Astrocyte of the hippocampus (primary cell): ENCODE measurements around the gene SCRN1.

Source experiments
- DNase-seq: peaks from one replicate; pipeline ENCODE4 v3.0.0; 2011; ENCODE audit warnings: low read depth, low spot score

Gene SCRN1, protein sequence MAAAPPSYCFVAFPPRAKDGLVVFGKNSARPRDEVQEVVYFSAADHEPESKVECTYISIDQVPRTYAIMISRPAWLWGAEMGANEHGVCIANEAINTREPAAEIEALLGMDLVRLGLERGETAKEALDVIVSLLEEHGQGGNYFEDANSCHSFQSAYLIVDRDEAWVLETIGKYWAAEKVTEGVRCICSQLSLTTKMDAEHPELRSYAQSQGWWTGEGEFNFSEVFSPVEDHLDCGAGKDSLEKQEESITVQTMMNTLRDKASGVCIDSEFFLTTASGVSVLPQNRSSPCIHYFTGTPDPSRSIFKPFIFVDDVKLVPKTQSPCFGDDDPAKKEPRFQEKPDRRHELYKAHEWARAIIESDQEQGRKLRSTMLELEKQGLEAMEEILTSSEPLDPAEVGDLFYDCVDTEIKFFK

DNA sequence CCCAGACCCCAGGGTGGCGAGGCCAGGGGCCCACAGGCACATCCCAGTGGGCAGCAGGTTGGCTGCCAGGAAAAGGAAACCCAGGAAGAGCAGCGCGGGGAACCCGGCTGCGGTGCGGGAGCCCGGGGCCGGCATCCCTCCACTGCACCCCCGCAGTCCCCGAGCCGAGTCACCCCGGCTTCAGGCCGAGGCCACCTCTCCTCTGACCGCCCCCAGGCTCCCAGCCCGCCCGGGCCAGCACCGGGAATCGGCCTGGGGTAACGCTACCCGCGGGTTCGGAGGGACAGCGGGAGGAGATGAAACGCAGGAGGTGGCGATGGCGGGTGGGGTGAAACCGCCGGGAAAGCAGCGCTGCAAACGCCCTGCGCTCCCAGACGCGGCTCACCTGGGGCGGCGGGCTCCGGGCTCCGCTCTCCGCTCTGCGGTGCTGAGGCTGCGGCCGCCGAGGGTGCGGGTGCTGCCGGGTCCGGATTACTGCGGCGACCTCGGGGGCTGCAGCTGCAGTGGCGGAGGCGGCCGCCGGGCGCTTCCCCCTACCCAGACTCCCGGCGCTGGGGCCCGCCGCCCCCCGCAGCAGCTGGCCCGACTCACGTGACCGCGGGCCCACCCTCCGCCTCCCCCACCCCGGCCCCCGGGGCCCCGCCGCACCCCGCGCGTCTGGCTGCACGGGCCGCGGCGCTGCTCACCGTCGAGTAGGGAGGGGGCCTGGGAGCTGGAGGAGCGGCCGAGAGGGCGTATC lies at the start of gene SCRN1:
Gene SCRN1, minus strand, starts transcription at position 545 of the 739 bp plus-strand sequence. CDS start 20,734 bp downstream, outside the sequence.
- DNase-seq = peak; percentile 72

DNA sequence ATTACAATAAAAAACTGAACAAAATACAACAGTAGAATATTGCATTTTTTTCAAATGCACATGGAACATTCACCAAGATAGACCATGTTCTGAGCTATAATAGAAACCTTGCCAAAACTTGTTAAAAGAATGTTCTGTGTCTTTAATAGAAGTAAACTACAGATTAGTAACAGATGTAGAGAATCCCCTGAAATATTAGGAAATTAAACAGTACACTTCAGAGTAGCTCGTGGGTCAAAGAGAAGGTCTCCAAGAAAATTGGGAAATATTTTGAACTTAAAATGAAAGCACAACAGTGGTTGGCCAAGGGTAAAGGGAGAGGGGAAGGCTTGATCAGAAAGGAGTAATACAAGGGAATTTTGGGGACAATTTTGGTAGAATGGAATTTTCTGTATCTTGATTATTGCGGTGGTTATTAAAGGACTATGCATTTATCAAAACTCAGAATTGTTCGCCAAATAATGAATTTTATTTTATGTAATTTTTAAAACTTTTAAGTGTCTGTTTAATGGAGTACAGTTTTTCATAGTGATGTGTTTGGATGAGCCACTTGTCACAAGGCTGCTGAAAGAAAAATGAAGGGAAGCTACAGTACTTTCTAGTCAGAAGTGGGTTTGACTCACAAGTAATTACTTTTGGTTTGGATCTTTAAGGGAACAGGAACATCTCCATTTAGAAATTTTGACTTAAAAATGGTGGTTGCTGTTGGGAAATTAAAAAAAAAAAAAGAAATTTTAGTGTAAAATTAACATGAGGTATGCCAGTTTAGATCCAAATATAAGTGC lies 48.8 kb upstream of the SCRN1 start:
- no peak for DNase-seq

DNA sequence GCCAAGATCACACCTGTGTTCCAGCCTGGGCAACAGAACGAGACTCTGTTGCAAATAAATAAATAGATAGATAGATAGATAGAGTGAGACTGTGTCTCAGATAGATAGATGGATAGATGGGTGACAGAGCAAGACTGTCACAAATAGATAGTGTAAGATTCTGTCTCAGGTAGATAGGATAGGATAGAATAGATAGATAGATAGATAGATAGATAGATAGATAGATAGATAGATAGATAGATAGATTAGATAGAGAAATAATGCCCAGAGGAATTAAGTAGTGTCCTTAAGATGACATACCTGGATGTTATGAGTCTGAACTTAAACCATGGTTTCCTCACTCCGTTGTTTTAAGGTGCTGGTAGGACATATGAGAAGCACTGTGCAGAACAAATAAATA lies 46.6 kb upstream of the SCRN1 start:
- DNase-seq = no peak

DNA sequence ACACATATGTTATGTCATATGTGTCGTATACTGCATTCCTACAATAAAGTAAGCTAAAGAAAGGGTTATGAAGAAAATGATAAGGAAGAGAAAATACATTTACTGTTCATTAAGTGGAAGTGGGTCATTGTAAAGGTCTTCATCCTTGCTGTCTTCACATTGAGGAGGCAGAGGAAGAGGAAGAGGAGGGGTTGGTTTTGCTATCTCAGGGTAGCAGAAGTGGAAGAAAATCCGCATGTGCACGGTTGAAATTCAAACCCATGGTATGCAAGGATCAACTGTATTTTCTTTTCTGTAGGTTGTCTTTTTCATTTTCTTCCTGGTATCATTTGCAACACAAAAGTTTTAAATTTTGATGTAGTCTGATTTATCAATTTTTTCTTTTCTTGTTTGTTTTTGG lies 44.9 kb upstream of the SCRN1 start:
- no peak for DNase-seq

DNA sequence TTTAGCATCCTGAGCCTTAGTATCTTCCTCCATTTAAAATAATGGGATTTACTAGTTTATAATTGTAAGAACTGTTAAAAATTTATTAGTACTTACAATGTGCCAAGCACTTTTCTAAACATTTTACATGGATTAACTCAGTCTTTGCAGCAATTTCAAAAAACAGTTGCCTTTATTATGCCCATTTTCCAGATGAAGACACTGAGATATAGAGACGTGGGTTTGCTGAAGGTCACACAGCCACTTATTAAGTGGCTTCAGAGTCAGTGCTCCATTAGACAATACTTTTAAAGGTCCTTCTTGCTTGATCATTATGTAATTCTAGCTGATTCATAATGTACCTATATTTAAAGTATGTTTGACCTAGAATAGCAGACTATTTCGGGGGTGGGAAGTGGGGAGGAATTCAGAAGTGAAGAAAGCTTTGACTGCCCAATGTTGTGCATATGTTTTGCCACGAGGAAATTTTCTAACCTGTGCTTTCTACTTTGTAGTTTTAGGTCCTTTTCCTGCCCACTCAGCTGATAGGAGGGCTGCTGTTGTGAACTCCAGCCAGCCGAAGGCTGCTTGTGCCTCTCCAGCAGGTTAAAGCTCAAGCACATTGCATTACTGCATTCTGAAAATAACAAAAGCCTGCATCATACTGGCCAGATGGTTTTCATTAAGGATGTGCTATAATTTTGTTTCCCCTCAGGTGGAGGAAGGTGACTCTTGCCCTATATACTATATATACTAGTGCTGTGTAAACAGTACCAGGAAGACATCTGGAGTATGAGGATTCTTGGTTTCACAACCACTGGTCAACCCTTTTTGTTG lies 42.9 kb upstream of the SCRN1 start:
- DNase-seq = no peak

DNA sequence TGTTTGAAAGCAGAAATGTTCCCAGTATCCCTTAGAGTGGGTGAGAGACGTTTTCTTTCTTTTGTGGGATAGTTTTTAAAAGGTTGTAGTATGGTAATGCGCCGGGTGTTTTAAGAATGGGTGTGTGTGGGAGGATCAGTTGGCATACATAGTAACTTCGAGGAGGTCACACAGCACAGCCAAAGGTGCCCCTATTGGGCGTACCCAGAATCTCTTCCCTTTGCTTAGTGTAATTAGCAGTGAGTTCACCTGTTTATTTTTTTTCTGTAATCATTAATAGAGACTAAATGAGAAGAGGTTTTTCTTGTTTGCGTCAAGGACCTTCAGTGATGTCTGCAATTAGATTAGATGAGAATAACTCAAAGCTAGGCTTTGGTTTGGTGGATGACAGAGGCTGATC lies 40.1 kb upstream of the SCRN1 start:
- peak; percentile 12 for DNase-seq

DNA sequence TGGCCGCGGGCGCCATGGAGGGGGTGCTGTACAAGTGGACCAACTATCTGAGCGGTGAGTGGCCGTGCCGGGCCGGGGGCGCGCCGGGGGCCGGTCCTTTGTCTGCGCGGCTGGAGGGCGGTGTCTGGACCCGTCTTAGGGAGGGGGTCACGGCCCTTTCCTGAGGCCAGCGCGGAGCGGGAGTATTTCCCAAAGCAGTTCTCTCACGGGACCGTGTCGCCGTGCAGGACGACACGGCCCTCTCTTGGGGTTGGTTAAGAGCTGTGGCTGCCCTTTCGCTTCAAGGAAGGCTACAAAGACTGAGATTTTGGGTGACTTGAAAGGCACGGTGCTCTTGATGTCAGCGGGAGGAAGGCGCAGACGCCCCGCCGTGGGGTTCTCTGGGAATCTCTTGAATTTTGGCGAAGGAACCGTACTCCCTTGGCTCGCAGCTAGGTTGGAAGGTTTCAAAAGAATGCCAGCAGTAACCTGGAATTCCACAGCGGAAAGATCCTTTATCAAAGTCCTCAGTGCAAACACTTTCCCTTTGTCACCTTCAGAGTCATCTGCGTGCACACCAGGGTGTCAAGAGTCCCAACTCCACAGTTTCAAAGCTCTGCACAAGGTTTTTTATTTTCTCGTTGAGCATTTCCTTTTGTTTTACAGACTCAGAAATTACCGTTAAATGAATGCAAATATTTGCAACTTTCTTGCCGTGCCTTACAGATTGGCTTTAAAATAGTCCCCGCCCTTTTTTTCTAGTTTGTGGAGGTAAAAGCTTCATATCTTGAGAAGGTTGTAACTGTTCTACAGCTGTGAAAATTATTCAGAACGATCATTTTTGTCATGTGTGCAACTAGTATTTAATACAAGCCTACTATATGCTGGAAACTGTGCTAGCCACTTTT lies 39.4 kb upstream of the SCRN1 start:
- DNase-seq = peak; percentile 61

DNA sequence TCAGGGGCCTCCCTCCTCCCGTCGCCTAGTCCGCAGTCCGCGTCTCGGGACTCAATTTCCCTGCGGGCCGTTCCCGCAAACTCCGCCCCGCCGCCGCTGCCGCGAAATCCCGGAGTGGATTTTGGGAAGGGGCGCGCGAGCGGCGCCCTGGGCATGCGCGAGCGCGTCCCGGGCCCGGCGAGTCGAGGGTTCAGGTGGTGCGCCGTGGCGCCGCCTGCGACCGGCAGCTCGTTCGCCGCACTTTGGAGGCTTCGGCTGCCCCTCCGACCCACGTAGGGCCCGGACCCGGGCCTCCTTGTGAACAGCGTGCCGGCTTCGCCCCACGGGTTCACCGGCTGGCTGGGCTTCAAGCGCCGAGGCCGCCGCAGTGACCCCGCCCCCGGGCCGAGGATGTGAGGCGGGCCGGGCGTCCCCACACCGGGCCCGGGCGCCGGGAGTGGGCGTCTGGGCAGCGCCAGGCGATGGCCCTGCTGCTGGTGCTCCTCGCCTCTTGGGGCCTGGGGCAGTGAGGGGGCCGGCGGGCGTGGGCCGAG lies 38.7 kb upstream of the SCRN1 start, which contains the start of gene PLEKHA8:
Gene PLEKHA8, plus strand, starts transcription at position 197 of the 533 bp plus-strand sequence. CDS start 351 bp downstream, outside the sequence.
- DNase-seq = peak; percentile 96

DNA sequence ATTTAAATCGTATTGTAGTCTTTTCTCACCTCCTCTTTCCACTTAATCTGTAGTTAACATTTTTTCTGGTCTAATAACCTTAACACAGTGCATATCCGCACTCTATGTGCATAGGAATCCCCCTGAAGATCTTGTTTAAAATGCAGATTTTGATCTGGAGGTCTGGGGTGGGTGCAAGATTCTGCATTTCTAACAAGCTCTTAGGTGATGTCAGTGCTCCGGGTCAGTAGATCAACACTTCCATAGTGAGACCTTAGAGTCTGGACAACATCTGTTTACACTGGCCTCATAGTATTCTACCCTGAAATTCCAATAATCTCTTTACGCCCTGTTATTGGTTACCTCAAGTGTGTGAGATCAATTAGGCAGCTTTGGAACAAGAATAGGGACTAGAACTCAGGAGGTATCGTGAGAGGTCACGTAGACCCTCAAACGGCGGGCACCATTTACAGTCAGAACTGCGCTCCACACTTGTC lies 38.2 kb upstream of the SCRN1 start:
- DNase-seq = no peak

DNA sequence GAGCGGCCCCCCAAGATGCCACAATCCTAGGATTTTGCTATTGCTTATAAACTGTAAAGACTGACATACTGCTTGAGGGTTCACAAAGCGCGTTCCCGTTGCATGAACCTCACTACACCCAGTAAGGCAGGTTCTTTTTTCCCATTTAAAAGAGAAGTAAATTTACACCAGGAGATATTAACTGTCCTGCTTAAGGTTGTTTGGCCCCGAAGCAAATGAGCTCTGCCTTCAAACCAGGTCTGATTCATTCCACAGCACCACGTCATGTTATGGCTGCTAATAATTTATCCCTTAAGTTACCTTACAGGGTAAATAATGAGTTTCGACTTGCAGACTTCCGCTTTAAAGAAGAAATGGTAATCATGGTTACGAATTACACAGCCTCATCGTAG lies 37.5 kb upstream of the SCRN1 start:
- DNase-seq = peak; percentile 61

DNA sequence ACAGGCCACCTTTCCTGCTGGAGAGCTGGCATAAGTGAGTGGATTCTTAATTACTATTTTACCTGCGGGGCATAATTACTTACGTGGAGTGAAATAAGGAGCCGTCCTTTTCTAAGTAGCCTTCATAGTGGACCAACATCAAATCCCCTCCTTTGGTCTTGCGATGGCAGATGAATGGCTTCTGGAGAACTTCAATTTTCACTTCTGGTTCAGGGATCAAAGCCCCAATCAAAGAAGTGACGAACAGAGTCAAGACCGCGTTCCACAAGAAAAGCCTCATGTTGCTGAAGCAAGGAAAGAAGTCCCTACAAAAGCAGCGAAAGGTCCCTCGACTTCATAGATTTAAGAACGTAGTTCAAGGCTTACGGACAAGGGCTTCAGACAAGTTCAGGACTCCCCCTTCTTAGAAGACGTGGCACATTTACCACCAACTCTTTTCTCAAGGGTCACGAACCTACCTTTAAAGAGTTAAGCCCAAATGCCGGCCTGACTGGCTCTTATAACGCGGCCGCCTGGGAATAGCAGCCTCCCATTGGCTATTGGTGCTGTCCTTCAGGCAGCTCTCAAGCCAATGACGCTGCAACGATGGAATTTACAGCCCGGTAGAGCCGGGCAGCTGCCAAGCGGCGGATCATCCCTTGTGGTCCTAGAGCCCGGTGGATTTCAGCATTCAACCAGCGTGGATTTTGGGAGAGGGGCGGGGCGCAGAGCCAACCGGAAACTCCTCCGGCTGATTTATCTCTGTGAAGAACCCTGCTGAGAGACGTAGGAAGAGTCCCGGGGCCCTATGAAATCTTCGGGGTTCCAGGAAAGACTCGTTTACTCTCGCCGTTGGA lies 36.8 kb upstream of the SCRN1 start, which contains the start of gene FKBP14:
Gene FKBP14, minus strand, starts transcription at position 474 of the 836 bp plus-strand sequence. Its CDS starts 194 bp downstream, at position 280.
- peak; percentile 99 for DNase-seq

DNA sequence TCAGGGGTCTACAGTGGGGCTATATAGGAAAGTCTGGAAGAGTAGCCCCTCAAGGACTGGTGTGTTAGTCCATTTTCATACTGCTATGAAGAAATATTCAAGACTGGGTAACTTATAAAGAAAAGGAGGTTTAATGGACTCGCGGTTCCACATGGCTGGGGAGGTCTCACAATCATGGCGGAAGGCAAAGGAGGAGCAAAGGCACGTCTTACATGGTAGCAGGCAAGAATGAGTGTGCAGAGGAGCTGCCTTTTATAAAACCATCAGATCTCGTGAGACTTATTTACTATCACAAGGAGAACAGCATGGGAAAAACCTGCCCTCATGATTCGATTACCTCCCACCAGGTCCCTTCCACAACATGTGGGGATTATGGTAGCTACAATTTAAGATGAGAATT lies 33.9 kb upstream of the SCRN1 start:
- DNase-seq = no peak

DNA sequence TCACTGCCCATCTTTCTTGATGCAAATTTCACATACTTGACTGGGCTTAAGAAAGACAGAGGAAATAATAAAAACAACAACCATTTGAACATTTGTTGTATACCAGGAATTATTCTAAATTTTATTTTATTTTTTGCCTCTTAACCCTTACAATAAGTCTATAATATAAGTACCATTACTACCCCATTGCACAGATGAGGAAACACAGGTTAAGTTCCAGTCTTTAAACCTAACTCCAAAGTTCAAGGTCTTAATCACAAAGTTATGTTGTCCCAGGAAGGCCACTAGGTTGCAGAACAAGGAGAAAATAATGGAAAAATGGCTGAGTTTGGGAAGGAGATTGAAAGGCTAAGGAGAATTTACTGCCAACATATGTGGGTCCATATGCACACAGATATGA lies 33.4 kb upstream of the SCRN1 start:
- no peak for DNase-seq

DNA sequence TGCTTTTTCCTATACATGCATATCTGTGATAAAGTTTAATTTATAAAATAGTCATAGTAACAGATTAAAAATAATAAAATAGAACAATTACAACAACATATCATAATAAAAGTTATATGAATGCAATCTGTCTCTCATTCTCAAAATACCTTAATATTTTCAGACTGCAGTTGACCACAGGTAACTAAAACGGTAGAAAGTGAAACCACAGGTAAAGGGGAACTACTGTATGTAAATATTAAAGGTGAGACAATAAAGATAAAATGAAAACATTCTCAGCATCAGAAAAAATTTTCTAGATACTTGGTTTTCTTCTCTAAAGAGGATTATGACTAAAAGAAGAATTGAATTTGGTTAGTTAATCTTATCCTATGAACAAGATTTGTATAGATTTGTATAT lies 30.9 kb upstream of the SCRN1 start:
- no peak for DNase-seq

DNA sequence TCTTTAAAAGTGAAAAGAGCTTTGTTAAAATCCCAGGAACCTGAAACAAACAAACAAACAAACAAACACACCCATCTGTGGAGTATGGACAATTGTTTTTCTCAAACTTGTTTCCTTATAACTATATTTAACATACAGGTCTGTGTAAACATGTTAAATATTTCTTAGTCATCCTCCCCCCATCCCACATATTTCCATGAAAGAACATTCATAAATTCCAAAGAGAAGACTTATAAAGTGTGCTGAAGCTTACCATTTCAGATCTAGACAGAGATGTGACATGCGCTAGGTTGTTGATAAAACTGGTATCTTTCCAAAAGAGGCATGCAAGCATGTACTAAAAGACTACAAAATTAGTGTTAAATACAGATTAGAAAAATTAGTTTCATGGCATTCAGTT lies 30.4 kb upstream of the SCRN1 start:
- DNase-seq = no peak

DNA sequence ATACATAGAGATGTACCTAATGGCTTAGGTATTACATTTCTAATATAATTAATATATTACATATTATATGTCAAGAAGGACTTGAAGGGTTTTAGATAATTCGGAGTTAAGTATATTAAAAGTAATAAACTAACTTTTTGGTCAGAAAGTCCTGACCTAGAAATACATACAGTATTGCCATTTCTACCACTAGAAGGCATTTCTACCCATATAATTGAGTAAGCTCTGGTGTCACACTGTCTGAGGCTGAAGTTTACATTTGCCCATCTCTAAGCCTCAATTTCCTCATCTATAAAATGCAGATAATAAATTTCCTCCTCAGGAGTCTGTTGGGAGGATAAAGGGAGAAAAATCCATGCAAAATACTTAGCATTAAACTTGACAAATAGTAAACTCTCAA lies 29.8 kb upstream of the SCRN1 start:
- DNase-seq = no peak

DNA sequence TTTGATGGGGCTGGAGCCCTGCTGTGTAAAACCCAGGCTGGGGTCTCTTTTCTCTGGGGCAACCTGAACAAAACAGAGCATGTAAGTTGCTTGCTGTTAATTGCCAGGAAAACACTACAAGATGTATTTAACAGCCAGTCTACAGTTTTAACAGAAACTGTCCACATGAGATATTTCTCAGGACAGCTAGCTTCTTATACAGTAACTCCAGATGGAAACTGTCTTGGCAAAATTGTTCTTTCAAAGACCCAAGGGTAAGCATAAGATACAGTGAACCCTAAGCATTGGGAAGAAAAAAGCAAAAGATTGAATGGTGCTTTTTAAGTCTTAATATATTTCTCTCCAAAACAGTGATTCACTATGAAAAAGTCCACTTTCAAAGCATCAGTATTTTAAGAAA lies 28.9 kb upstream of the SCRN1 start:
- no peak for DNase-seq

DNA sequence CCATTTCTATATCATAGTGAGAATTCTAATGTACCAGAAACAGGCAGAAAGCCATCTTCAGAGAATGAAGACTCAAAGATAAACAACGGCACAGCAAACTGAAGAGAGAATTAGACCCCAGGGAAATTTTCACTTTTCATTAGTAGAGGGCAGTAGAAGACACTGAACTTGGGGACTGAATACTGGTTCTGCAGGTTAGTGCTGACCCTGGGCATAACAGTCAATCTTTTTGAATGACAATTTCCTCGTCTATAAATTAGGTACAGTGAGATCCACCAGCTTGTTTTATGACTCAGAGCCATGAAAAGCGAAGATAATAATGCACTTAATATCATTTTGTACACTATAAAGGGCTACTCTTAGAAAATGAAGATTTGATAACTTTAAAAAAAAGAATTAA lies 23.2 kb upstream of the SCRN1 start:
- DNase-seq = no peak

DNA sequence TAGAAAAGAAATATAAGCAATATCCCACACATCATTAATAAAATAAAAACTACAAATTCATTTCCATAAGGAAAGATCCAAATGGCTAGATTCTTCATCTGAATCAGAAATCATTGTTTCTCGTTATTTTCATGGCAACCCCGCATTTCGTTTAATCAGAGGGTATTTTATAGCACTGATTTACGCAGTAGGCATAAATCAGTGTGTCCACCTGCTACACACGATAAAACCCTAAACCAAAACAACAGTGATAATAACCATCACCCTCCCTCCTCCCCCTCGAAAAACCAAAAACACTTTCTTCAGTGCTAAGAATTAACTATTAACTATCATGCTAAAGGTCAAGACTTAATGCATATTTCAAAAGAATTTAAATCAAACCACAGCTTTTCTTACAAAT lies 20.4 kb upstream of the SCRN1 start:
- DNase-seq = no peak
